Fibroblast of skin of scalp (primary cell): ENCODE results near the gene SLC38A5.
"Not testable (repeated sequence)": the region's sequence is repeated elsewhere in the genome, so short reads cannot be mapped to it uniquely, and the experiment has no call there.

ENCODE experiments used
- DNase-seq: peaks from one replicate; pipeline ENCODE4 v3.0.0-alpha.2; 2013

Gene SLC38A5

DNA sequence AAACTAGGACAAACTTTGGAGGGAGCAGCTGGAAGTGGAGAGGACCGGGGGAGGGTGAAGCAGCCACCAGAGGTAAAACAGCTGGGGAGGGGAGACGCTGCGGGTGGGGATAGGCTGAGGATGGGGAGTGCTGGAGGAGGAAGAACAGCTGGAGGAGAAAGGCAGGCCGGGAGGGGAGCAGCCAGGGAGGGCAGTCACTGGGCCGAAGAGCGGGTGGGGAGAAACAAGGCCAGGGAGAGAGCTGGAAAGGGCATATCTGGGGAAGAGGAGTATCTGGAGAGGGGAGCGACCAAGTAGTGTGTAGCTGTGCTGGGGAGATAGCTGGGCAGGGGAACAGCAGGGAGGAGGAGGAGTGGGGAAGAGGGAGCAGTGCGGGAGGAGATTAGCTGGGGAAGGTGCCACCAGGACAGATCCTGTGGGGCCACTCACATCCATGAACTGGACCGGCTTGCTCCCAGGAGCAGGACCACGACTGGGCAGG, 2.7 kb downstream of the SLC38A5 start:
- DNase-seq, result no peak

DNA sequence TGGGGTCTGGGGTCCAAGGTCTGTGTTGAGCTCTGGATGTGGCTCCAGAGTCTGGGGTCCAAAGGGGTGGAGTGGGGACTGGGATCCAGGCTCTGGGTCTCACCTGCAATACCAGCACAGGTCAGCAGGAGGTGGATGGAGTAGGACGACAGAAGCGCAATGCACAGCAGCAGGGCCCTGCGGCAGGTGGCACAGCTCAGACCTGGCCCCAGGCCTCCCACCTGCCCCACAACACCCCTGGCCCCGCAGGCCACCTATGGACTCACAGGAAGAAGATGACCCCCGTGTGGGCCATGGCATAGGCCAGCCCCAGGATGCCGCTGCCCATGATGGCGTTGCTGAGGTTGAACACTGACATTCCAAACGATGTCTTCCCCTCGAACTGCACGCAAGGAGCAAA, 3.4 kb downstream of the SLC38A5 start:
- DNase-seq, result no peak

DNA sequence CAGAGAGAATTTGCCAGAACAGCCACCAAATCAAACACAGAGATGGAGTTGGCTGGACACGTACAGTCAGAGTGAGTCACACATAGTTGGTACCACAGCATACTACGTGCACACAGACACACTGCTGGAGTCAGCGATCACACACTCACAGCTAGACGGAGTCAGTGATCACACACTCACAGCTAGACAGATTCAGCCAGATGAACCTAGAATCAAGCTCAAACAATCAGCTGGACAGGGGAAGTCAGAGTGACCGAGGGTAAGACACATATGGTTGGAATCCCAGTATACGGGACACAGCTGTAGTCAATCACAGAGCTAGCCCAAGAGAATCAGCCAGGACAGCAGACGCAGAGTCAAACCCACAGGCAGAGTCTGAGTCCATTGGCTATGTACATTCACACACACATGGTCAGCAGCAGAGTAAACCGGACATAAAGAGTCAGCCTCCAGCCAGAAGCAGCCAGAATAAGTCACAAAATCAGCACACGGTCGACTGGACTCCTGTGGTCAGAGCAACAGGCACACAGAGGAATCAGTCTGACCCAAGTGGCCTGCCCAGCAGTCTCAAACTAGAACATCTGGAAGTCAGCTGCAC, 4.6 kb downstream of the SLC38A5 start:
- DNase-seq, result peak; percentile 94

DNA sequence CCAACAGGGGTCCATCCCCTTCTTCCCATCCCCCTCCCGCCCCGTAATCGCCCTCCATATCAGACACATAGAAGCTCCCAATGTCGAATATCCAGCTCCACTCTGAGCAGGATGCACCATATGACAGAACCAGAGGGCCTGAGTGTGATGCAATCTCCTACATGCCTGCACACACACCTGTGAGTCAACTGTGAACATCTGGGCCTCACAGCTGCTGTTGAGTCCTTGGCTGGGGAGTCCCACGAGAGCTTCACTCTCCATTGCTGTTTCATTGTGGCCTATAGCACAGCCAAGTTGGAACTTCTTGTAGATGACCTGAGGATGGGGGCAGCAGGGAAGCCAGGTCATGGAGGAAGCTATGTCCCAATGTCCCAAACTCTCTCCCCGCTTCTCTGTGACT, 8.2 kb downstream of the SLC38A5 start:
- DNase-seq, result no peak

DNA sequence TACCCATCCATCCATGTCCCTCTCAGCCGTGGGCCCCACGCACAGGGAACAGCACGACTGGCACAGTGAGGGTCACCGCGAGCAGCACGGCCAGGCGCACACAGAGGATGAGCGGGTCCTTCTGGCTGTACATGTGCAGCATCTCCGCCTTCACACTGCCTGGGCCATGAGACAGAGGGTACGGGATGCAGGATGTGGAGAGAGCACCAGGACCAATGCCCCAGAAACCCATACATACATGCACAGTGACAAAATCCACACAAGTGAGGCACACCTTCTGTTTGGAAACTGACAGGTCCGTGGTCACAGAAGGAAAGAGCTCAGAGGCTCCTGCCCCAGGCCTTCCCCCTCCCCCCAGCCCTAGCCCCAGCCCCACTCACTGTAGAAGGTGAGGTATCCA, 9.5 kb downstream of the SLC38A5 start:
- no peak for DNase-seq

DNA sequence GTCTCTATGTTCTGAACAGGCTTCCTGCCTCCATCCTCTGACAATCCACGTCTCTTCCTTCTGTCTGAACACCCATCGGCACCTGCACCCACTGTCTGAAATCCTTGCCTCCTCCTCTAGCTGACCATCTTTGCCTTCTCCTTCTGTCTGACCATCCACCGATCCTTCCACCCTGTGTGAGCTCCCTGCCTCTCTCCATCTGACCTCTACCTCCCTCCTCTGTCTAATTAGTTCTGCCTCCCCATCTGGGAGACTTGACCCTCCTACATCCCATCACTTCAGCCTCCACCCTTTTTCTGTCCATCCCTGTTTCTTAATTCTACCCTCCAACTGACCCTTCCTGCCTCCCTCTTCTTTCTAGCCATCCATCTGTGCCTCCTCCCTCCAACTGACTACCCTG, 10.0 kb downstream of the SLC38A5 start:
- DNase-seq, result no peak

DNA sequence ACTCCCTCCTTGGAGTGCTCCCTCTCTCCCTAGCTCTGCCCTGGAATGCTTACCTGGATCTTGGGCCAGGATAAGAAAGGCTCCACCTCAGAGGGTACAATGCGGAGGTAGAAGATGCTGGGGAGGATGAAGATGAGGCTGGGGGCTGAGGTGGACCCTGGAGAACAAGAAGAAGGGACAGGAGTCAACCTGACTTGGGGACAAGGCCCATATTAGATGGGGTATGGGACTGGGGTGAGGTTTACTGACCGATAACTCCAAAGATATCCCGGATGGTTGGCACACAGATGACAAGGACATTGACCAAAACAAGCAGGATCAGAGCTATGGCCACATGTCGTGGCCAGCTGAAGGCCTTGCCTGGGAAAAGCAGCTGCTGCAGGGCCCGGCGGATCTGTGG, 10.6 kb downstream of the SLC38A5 start:
- no peak for DNase-seq

DNA sequence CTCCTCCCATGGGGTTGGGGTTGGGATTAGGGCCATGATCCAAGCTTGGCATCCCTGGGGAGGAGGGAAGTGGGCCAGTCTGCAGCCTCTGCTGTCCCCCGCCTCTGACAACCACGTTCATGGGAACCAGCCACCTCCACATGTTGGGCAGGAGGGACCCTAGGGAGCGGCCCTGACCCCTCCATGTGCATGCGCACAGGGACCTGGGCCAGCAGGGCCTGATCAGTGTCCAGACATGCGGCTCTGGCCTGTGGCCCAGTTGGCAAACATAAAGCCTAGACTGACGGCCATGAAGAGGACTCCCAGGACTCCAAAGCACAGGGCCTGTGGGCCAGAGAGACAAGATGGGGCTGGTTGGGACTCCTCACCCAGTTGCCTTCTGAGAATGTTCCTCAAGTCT, 11.3 kb downstream of the SLC38A5 start:
- no peak for DNase-seq

DNA sequence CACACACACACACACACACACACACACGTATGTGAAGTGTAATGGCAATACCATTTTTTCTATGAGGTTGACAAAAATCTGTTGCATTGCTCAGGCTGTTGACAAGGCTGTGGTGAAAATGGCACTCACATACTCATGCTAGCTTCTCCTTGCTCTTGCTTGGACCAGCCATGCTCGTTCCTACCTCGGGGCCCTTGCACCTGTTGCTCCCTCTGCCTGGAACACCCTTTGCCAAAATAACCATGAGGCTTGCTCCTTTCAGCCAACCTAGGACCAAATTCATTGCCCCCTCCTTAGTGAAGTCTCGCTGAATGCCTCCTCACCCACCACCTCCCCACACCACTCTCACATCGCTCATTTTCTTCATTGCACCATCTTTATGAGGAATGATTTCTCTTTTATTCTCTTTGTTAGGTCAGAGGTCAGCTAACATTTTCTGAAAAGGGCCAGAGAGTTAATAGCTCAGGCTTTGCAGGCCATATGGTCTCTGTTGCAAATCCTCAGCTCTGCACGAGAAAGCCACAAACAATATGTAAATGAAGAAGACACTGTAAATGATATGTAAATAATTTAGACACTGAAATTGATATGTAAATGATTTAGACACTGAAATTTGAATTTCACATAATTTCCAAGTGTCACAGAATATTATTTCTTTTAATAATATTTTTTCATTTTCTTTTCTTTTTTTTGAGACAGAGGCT, 13.3 kb downstream of the SLC38A5 start:
- no peak for DNase-seq

DNA sequence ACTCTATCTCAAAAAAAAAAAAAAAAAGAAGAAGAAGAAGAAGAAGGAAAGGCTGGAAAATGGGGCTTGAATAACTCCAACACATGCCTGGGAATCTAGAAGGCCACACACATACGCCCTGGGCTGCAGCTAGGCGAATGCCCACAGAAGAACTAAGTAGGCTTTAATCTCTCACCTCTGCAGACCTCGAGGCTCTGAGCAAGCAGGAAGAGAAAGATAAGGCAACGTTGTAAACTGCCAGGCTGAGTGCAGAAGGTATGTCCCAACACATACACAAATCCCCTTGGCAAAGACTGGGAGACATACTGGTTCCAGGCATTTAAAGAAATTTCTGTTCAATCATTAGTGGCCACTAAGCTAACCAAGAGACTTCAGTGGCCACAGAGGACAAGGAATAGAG, 18.4 kb downstream of the SLC38A5 start:
- no peak for DNase-seq

DNA sequence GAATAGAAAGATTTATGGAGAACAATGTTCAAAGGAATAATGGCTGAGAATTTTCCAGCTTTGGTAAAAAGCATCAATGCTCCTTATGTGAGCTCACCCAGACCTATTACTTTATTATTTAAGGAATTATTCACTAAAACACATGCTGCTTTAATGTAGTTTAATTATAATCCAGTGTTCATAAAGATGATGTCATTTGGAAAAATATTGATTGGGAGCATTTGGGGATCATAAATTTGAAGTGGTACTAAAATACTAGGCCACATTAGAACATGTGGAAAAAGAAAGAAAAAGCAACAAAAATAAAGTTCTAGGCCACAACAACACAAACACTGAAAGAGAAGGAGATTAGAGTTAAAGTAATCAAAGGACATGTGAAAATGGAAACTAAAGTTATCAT, 20.0 kb downstream of the SLC38A5 start:
- DNase-seq, result no peak

DNA sequence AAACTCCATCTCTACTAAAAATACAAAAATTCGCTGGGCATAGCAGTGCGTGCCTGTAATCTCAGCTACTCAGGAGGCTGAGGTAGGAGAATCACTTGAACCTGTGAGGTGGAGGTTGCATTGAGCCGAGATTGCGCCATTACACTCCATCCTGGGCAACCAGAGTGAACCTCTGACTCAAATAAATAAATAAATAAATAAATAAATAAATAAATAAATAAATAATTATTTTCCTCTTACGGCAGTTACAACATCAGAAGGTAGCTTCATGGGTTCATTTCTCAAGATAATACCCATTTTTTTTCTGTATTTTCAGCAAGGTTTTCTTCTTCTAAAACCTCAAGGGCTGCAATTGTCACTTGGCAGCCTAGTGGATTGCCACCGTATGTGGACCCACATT, 22.9 kb downstream of the SLC38A5 start:
- DNase-seq, result not testable (repeated sequence)

DNA sequence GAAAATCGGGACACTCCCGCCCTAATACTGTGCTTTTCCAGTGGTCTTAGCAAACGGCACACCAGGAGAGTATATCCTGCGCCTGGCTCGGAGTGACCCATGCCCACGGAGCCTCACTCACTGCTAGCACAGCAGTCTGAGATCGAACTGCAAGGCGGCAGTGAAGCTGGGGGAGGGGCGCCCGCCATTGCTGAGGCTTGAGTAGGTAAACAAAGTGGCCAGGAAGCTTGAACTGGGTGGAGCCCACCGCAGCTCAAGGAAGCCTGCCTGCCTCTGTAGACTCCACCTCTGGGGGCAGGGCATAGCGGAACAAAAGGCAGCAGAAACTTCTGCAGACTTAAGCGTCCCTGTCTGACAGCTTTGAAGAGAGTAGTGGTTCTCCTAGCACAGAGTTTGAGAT, 36.3 kb downstream of the SLC38A5 start:
- DNase-seq, result not testable (repeated sequence)

DNA sequence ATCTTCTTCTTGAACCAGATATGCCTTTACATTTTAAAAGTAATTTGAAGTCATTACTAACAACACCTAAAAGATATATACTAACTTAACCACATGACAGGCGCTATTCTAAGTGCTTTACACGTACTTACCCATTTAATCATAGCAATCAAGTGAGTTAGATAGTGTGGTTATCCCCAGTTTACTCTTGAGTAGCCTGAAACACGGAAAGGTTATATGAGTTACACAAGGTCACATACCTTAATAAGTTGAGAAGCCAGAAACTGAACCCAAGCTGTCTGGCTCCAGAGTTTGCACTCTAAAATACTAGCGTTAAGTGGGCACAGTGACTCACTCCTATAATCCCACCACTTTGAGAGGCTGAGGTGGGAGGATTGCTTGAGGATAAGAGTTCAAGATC, 39.9 kb downstream of the SLC38A5 start:
- not testable (repeated sequence) for DNase-seq

DNA sequence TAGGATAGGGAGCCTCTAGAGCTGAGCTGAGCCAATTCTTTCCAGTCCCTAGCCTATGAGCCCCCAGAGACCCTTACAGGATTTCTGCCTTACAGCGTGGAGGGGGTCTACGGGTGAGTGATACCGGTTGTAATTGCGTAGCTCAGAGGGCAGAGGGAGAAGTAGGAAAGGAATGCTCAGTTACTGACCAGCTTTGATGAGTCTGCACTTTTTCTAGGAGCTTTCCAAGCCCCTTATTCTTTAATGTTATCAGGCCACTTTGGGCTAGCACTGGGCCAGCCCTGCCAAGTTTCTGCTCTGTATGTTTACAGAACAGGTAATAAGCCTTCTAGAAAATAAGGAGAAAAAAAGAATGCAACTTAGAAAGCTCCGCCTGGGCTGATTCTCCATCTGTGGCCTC, 40.5 kb downstream of the SLC38A5 start:
- not testable (repeated sequence) for DNase-seq

DNA sequence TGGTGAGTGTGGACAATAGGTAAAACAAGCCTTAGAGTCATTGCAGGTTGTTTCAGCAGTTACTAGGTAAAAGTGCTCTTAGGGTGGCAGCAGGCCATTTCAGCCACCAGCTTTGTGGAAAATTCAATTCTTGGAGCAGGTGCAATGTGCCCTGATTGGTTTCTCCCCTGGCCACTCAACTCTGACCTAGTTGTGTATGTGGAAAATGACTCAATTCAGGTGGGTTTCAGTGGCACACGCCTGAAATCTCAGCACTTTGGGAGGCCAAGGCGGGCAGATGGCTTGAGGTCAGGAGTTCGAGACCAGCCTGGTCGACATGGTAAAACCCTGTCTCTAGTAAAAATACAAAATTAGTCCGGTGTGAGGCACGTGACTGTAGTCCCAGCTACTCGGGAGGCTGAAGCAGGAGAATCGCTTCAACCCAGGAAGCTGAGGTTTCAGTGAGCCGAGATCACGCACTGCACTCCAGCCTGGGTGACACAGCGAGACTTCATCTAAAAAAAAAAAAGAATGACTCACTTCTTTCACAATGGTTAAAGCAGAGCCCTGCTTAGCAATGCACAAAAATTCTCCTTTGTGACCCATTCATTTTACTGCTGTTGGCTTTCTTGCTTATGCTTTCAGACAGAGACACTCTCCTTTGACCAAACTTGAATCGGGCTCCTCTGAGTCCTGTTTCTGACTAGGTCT, 42.9 kb downstream of the SLC38A5 start:
- DNase-seq, result not testable (repeated sequence)

DNA sequence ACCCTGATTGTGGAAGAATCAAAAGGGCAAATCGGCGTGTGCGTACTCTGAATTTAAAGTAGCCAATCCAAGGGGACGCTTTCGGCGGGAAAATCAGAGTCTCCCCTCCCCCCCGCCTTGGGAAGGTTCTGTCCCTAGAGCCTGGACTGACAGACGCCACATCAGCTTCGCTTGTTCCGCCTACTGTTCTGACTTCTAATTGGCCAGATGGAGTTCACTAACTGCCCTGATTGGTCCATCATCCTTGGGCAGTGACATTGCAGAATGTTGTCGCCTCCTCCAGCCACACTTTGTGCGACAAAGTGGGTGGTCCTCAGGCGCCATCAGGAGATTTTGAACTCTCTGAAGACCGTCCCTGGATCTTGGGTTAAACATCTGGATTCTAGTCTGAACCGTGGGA, 58.2 kb downstream of the SLC38A5 start, which contains the start of gene SSX4B:
TSS of gene SSX4B (minus strand) at position 101 of the 400 bp plus-strand sequence. CDS start 588 bp downstream, outside the sequence.
- not testable (repeated sequence) for DNase-seq
